Suppressor macrophage (primary cell): ENCODE results near the gene BNIP3.

Experiments used
- DNase-seq, 4 experiments: peaks; one replicate each; pipeline ENCODE4 v3.0.0-alpha.2; 2020 to 2022

BNIP3 gene

DNA sequence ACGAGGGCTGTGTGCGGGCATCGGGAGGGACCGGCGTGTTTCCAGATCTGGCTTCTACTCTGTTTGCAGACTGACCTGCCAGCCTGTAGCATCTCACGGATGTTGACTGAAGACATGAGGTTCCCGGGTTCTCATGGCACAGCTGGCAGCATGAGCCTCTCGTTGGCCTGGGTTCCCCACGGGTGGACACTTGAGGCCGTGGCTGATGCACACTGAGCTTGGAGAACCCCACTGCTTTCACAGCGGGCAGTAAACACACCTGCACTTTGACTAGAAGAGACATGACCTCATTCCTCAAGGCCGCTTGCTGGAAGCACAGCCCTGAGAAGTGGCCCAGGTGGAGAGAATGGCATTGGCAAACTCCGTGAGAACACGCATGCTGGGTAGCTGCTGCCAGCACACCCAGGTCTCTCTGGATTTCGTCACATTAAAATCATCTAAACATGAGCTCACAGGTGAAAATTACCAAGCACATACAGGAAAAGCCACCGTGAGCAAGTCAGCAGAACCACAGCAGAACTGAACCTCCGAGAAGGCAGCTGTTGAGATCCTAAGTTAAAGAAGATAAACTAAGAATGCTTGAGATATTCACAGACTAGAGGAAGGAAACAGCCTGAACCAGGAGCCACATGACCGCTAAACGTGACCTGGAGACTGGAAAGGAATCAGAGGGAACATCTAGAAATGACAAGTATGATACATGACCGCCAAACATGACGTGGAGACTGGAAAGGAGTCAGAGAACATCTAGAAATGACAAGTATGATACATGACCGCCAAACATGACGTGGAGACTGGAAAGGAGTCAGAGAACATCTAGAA, 32.5 kb downstream of the BNIP3 start:
- DNase-seq: no peak

- DNase-seq: no peak
Measured at GRCh38 chr10:131948501-131948900, 33.2 kb downstream of the BNIP3 start.

DNA sequence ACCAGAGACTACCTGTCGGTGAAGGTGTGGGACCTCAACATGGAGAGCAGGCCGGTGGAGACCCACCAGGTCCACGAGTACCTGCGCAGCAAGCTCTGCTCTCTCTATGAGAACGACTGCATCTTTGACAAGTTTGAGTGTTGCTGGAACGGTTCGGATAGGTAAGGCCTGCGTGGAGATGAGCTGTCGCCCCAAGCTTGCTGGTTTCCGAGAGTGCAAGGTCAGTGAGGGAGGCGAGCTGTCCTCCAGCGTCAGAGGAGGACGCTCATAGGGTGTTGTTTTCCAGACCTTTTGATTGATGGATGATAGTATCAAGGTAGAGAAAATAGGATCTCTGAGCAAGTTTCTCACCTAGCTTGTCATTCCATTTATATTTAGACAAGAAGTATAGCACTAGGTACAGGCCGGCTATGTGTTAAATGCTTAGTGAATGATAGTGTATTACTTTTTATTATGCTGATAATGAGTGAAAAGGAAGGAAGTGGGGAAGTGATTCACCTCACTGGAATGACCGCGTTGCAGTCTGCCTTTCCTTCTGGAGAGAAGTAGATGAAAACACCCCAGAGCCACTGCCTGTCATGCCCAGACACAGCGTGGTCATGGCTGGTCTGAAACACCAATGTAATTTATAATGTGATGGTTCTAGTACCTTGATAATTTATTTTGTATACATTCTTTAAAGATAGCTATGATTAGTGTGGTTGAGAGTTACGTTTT, 33.9 kb downstream of the BNIP3 start:
- DNase-seq: no peak

DNA sequence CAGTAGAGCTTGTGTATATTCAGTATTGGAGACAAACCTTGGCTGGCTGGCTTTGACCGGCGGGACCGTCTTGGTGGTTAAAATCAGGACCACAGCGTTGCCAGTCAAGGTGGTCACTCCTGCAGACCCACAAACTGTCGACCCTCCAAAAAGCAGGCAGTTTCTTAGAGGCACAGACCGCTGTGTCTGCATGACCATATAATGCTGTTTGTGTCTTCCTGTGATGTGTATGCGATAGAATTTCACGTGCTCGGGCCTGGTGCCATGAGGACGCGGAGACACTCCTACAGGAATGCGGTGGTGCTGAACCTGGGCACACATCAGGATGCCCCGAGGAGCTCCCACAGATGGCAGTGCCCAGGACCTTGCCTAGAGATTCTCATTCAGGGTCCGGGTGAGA, 34.8 kb downstream of the BNIP3 start:
- no peak for DNase-seq

DNA sequence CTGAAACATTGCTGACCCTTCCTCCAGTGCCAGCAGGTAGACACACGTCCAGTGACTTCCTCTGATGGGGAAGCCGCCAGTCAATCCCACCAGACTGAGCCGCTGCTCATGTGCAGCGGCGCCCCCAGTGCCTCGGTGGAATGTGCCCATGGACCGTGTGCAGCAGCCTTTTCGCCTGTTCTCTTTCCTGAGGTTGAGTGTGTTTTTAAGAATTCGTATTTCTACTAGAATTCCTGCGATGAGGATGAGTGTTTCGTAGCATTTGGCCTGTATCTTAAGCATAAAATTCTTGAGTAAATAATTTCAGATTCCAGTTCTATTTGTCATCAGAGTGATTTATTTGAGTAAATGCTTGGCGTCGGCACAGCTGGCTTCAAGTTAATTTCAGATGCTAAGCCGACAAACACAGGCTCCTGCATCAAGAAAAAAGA, 35.4 kb downstream of the BNIP3 start:
- no peak for DNase-seq

GRCh38 chr10:131944976-131945695, 36.6 kb downstream of the BNIP3 start:
- DNase-seq: no peak

GRCh38 chr10:131944412-131944811, 37.3 kb downstream of the BNIP3 start:
- no peak for DNase-seq

- peak in 3 of 4 experiments; percentile 21 to 34 (median 31) for DNase-seq
Measured at GRCh38 chr10:131943021-131943814, 38.5 kb downstream of the BNIP3 start.

DNA sequence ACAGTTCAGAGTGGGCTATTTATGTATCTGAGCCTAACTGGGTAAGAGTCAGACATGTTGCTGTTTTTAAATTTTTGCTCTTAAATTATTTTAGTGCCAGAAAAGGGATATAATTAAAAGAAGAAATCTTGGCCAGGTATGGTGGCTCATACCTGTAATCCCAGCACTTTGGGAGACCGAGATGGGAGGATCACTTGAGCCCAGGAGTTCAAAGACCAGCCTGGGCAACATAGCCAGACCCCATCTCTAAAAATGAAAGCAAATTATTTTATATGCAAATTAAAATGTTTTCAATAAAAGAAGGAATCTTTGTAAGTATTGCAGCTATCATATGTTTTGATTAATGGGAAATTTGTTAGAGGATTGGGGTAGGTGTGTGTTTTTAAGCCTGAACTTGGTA, 39.3 kb downstream of the BNIP3 start:
- DNase-seq: no peak

DNA sequence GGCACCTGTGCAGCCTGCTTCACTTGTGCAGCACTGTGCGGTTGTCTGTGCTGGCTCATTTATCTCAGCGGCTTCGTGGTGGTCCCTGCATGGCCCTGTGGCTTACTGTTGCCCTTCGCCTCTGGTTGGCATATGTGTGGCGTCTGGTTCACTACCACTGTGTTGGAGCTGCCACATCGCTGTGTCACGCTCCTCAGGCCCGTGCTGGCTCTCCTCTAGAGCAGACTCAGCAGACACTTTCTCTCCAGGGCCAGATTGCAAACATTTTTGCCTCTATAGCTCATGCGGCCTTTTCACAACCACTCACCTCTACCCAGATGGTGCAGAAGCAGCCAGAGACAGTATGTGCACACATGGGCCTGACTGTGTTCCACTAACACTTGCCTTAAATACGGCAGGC, 43.0 kb downstream of the BNIP3 start:
- DNase-seq: no peak

GRCh38 chr10:131937836-131938235, 43.9 kb downstream of the BNIP3 start:
- no peak for DNase-seq

- no peak for DNase-seq
Measured at GRCh38 chr10:131936736-131937135, 45.0 kb downstream of the BNIP3 start.

GRCh38 chr10:131936294-131936693, 45.4 kb downstream of the BNIP3 start:
- no peak for DNase-seq

DNA sequence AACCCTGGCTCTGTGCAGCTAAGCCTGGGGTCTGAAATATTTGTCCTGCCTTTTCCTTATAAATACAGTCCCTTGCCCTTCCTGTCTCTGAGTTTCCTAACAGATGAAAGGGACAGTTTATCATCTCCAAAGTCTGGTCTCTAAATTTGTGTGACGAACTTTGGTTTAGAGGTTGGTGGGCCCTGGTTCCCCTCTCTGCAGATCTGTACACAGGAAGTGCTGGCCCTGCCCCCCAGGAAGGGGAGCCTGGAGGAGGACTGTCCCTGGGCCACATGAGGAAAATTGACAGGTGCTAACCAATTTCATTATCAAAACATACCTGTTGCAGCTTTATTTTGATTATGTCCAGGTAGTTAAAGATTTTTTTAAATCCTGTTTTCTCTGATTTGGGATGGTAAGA, 46.5 kb downstream of the BNIP3 start:
- DNase-seq: no peak

GRCh38 chr10:131934769-131935168, 47.0 kb downstream of the BNIP3 start:
- no peak for DNase-seq

DNA sequence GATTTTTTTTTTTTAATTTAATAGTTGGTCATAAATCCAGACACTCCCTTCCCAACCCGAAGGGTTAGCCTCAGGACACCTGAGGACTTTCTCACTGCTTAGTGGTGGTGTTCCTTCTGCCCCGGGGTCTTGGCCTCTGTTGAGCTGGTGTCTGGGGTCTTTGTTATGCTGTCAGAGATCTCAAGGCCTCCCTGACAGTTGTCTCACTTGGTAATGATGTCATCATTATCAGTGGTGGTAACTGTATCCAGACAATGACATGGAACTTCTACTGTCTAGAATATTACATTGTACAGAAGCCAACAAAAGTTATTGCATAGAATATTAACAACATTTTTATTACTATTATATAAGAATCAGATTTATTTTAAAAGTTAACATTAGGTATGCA, 48.0 kb downstream of the BNIP3 start:
- DNase-seq: no peak

- DNase-seq: no peak
Measured at GRCh38 chr10:131933016-131933695, 48.6 kb downstream of the BNIP3 start.

DNA sequence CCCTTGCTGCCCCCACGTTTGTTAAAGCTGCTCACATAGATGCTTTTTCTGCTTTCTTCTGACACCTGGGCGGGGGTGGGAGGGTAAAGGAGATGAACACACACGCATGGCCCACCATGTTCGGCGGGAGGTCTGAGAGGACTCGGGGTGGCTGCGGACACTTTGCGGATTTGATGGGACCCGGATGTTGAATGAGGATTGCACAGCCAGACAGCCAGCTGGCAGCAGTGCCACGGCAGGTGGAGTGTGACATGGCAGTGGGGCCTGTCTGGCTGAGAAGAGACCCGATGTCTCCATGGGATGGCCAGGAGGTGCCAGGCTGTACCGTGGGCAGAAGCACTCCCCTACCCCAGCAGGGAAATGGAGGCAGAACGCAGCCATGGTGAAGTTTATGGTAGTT, 49.7 kb downstream of the BNIP3 start:
- DNase-seq: no peak

- DNase-seq: no peak
Measured at GRCh38 chr10:131930586-131931330, 51.0 kb downstream of the BNIP3 start.

DNA sequence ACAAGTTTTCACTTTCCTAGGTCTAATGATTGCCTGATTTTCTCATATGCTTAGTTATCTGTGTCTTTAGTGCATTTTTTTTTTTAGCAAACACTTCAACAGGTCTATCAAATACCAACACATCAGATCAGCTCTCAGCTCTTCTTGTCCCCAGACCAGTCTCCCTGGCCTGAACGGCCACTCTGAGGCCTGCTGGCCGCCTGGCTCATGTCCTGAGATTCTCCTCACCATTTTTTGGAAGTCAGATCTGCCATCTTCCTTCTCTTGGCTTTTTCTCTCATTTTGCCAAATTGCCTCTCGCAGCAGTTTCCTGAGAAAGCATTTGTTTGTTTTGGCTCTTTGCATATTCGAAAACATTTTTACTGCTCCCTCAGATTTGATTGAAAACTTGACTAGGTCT, 51.6 kb downstream of the BNIP3 start:
- no peak for DNase-seq

DNA sequence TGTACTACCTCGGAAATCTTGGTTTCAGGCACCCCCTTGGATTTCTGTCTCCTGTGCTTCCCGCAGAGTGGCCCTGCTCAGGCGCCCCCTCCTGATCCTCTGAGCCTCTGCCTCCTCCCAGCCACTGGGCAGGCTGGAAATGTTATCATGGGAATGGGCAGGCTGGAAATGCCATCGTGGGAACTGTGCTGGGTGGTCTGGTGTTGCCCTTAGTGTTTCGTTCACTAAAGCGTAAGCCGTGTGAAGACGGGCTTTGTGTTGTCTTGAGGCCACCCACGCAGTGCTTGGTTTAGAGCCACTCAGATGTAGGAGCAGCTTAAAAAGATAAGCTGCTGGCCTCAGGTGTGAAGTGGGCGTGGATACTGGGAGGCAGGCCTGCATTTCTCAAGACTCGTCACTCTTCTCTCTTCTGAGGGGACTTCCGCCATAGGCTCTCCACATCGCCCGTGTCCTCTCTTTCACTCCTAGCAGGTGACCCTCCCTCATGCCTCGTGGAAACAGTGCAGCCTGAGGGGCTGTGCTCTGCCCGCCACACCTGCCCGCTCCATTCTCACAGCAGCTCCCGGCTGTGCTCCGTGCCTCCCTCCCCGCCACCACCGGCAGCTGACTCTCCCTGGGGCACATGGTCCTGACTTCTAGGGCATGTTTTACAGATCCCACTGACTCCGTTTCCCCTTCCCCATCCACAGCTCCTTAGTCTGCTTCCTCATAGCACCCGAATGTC, 52.4 kb downstream of the BNIP3 start:
- DNase-seq: no peak
